C4-2B (cell line): ENCODE results near the gene KRTAP9-4.
"Not testable (repeated sequence)": the region's sequence is repeated elsewhere in the genome, so short reads cannot be mapped to it uniquely, and the experiment has no call there.

Source experiments
- H3K27ac ChIP-seq: fragments of 450-650 bp; 2 replicates; pipeline ENCODE4 v1.5.1; 2017
- CTCF ChIP-seq: fragments of 450-650 bp; conservative IDR thresholded peaks from 2 replicates; pipeline ENCODE4 v1.5.1; 2017; ENCODE audit warnings: mild to moderate bottlenecking
- ZFX ChIP-seq: fragments of 450-650 bp; IDR thresholded peaks from 2 replicates; pipeline ENCODE4 v1.6.1; 2017

KRTAP9-4 gene

GRCh38 chr17:41258406-41258805 lies 8.9 kb downstream of the KRTAP9-4 start:
- H3K27ac ChIP-seq = no peak overlapping the region
- TF ChIP-seq CTCF (no peak), ZFX (no peak)

GRCh38 chr17:41263212-41263611 lies 13.7 kb downstream of the KRTAP9-4 start:
- H3K27ac ChIP-seq = no peak overlapping the region

GRCh38 chr17:41264599-41264998 lies 15.1 kb downstream of the KRTAP9-4 start:
- TF ChIP-seq CTCF (no peak), ZFX (no peak)
- H3K27ac ChIP-seq = no peak overlapping the region

More at GRCh38 chr17:41263212-41263611, 13.7 kb downstream of the KRTAP9-4 start:
- TF ChIP-seq CTCF = no peak
- TF ChIP-seq ZFX = no peak

GRCh38 chr17:41265078-41265477 lies 15.6 kb downstream of the KRTAP9-4 start, which contains the start of gene KRTAP9-6:
TSS of gene KRTAP9-6 (plus strand) at chr17:41265378. CDS start at chr17:41265378, 0 bp downstream.
- TF ChIP-seq CTCF (no peak), ZFX (no peak)
- H3K27ac ChIP-seq = no peak within 1 kb of the TSS

- TF ChIP-seq ZFX = no peak
- TF ChIP-seq CTCF = no peak
- no peak overlapping the region for H3K27ac ChIP-seq
Measured at GRCh38 chr17:41267711-41268110, 18.2 kb downstream of the KRTAP9-4 start.

GRCh38 chr17:41271323-41271722 lies 21.8 kb downstream of the KRTAP9-4 start:
- H3K27ac ChIP-seq = not testable (repeated sequence)

- no peak for TF ChIP-seq ZFX
- no peak for TF ChIP-seq CTCF
- no peak overlapping the region for H3K27ac ChIP-seq
Measured at GRCh38 chr17:41271858-41272257, 22.4 kb downstream of the KRTAP9-4 start.

- not testable (repeated sequence) for H3K27ac ChIP-seq
Measured at GRCh38 chr17:41275648-41276190, 26.2 kb downstream of the KRTAP9-4 start, which contains the start of gene KRTAP9-7. TSS of gene KRTAP9-7 (plus strand) at chr17:41275698. CDS start at chr17:41275698, 0 bp downstream.
